Fibroblast of gingiva (primary cell): ENCODE data around the gene EPB42.
"Not testable (repeated sequence)": the region's sequence is repeated elsewhere in the genome, so short reads cannot be mapped to it uniquely, and the experiment has no call there.

ENCODE experiments used
- DNase-seq: peaks from one replicate; pipeline ENCODE4 v3.0.0-alpha.2; 2011; ENCODE audit warnings: low read depth

Gene EPB42

GRCh38 chr15:43212299-43212698, 8.5 kb downstream of the EPB42 start:
- no peak for DNase-seq

- no peak for DNase-seq
Measured at GRCh38 chr15:43211224-43211735, 9.5 kb downstream of the EPB42 start.

- no peak for DNase-seq
Measured at GRCh38 chr15:43210807-43211206, 10.0 kb downstream of the EPB42 start.

GRCh38 chr15:43210172-43210745, 10.6 kb downstream of the EPB42 start:
- no peak for DNase-seq

GRCh38 chr15:43209059-43209824, 11.6 kb downstream of the EPB42 start:
- DNase-seq: no peak

GRCh38 chr15:43208052-43209002, 12.5 kb downstream of the EPB42 start:
- DNase-seq: no peak

- DNase-seq: no peak
Measured at GRCh38 chr15:43207024-43207423, 13.8 kb downstream of the EPB42 start.

- DNase-seq: no peak
Measured at GRCh38 chr15:43206054-43206453, 14.8 kb downstream of the EPB42 start.

GRCh38 chr15:43204016-43204901, 16.6 kb downstream of the EPB42 start:
- peak; percentile 34 for DNase-seq

GRCh38 chr15:43199945-43200488, 20.8 kb downstream of the EPB42 start:
- DNase-seq: no peak

- no peak for DNase-seq
Measured at GRCh38 chr15:43198992-43199391, 21.8 kb downstream of the EPB42 start.

- not testable (repeated sequence) for DNase-seq
Measured at GRCh38 chr15:43198556-43198955, 22.3 kb downstream of the EPB42 start.

GRCh38 chr15:43197773-43198172, 23.0 kb downstream of the EPB42 start:
- not testable (repeated sequence) for DNase-seq

GRCh38 chr15:43196760-43197548, 23.9 kb downstream of the EPB42 start:
- DNase-seq: no peak

- DNase-seq: no peak
Measured at GRCh38 chr15:43194795-43195194, 26.0 kb downstream of the EPB42 start.

- DNase-seq: no peak
Measured at GRCh38 chr15:43193710-43194109, 27.1 kb downstream of the EPB42 start.

- DNase-seq: no peak
Measured at GRCh38 chr15:43190178-43190577, 30.6 kb downstream of the EPB42 start.

GRCh38 chr15:43189296-43189695, 31.5 kb downstream of the EPB42 start:
- DNase-seq: no peak

GRCh38 chr15:43187544-43188155, 33.2 kb downstream of the EPB42 start:
- DNase-seq: peak; percentile 64

- DNase-seq: no peak
Measured at GRCh38 chr15:43186003-43186353, 34.8 kb downstream of the EPB42 start.
